ENCODE results near the gene M6PR. TPM values are rescaled to one million over a fixed set of nuclear protein-coding genes. Genes with fewer than 3 reads are reported as not detected.

M6PR gene
- total RNA-seq, 6 experiments from 2014 or later, result 138 to 160 (median 151) TPM

GRCh38 chr12:8899830-8900229, 49.6 kb downstream of the M6PR start:
- no peaks in the 10 kb centered on the region for H3K4me1 Mint-ChIP-seq (ENCODE audit: low read depth)
- DNase-seq, result no peak
- no peak overlapping the region for H3K4me3 Mint-ChIP-seq
- H3K36me3 Mint-ChIP-seq (ENCODE audit: low read depth), result no peaks in the 10 kb centered on the region
- H3K27me3 Mint-ChIP-seq (ENCODE audit: insufficient read depth), result peaks cover 12% of the 10 kb centered on the region
- no peak overlapping the region for H3K27ac Mint-ChIP-seq
- TF ChIP-seq CTCF (IDR thresholded peaks at IDR 0.05), result no peak
- no peaks in the 10 kb centered on the region for H3K9me3 Mint-ChIP-seq

GRCh38 chr12:8897081-8897480, 52.4 kb downstream of the M6PR start:
- peaks cover 7% of the 10 kb centered on the region; the same call in 1 of the 2 replicates for H3K27me3 Mint-ChIP-seq (ENCODE audit: insufficient read depth)
- no peaks in the 10 kb centered on the region for H3K9me3 Mint-ChIP-seq
- no peak overlapping the region for H3K4me3 Mint-ChIP-seq
- no peak for DNase-seq
- H3K36me3 Mint-ChIP-seq (ENCODE audit: low read depth), result no peaks in the 10 kb centered on the region
- H3K27ac Mint-ChIP-seq, result no peak overlapping the region
- no peak for TF ChIP-seq CTCF (IDR thresholded peaks at IDR 0.05)
- H3K4me1 Mint-ChIP-seq (ENCODE audit: low read depth), result no peaks in the 10 kb centered on the region

- no peak for DNase-seq
- H3K4me1 Mint-ChIP-seq (ENCODE audit: low read depth), result no peaks in the 10 kb centered on the region
- H3K4me3 Mint-ChIP-seq, result no peak overlapping the region
- peaks cover 2% of the 10 kb centered on the region; the same call in 1 of the 2 replicates for H3K27me3 Mint-ChIP-seq (ENCODE audit: insufficient read depth)
- H3K36me3 Mint-ChIP-seq (ENCODE audit: low read depth), result no peaks in the 10 kb centered on the region
- TF ChIP-seq CTCF (IDR thresholded peaks at IDR 0.05), result no peak
- no peak overlapping the region for H3K27ac Mint-ChIP-seq
- no peaks in the 10 kb centered on the region for H3K9me3 Mint-ChIP-seq
These were observed 54.5 kb downstream of the M6PR start for GRCh38 chr12:8894986-8895385.

- H3K27me3 Mint-ChIP-seq (ENCODE audit: insufficient read depth), result peaks cover 2% of the 10 kb centered on the region; the same call in 1 of the 2 replicates
- no peak overlapping the region for H3K4me3 Mint-ChIP-seq
- no peaks in the 10 kb centered on the region for H3K36me3 Mint-ChIP-seq (ENCODE audit: low read depth)
- no peaks in the 10 kb centered on the region for H3K4me1 Mint-ChIP-seq (ENCODE audit: low read depth)
- no peaks in the 10 kb centered on the region for H3K9me3 Mint-ChIP-seq
- no peak for DNase-seq
- no peak overlapping the region for H3K27ac Mint-ChIP-seq
- TF ChIP-seq CTCF (IDR thresholded peaks at IDR 0.05), result no peak
These were observed 55.1 kb downstream of the M6PR start for GRCh38 chr12:8894378-8894777.

- Mint-ChIP-seq H3K9me3 (no peaks in the 10 kb centered on the region), H3K27me3 (ENCODE audit: insufficient read depth) (peaks cover 4% of the 10 kb centered on the region; the same call in 1 of the 2 replicates), H3K36me3 (ENCODE audit: low read depth) (no peaks in the 10 kb centered on the region), H3K27ac (no peak overlapping the region), H3K4me1 (ENCODE audit: low read depth) (no peaks in the 10 kb centered on the region), H3K4me3 (no peak overlapping the region)
- no peak for DNase-seq
- no peak for TF ChIP-seq CTCF (IDR thresholded peaks at IDR 0.05)
These were observed 57.5 kb downstream of the M6PR start for GRCh38 chr12:8891976-8892375.

Other genes with a start within 250 kb of the M6PR start
- gene A2ML1, start 127.0 kb downstream of the M6PR start, total RNA-seq (2021; fragmentation: NEBNext Ultra II Directional; extraction: Animal tissue kit (Norgen Biotek cat#: 25700)), result not detected
- gene PHC1, start 35.1 kb downstream of the M6PR start, total RNA-seq (2021; fragmentation: NEBNext Ultra II Directional; extraction: Animal tissue kit (Norgen Biotek cat#: 25700)), result 10 to 100 TPM; 17.2 to 22.3 (median 19.9) TPM
- under 1 TPM in 2 of 6 experiments, not detected in 4; 0.25 to 0.26 TPM for gene KLRG1, start 39.9 kb upstream of the M6PR start, total RNA-seq (2021; fragmentation: NEBNext Ultra II Directional; extraction: Animal tissue kit (Norgen Biotek cat#: 25700))
- under 1 TPM; 0.23 to 0.50 (median 0.33) TPM for gene A2M, start 166.3 kb upstream of the M6PR start, total RNA-seq (2021; fragmentation: NEBNext Ultra II Directional; extraction: Animal tissue kit (Norgen Biotek cat#: 25700))

Data from HFFc6 (cell line).